RWPE2 (cell line): Measurements from ENCODE around the gene MOB3A.

Experiments
- ATAC-seq: fragments of 200-7000 bp; cut with Tn5 transposase; 3 replicates; pipeline ENCODE4 v1.9.1; 2021; ENCODE audit warnings: low read depth
- DNase-seq: peaks from one replicate; pipeline ENCODE4 v3.0.0-alpha.2; 2020; ENCODE audit warnings: low spot score
- H3K27ac ChIP-seq: fragments of 450-650 bp; 2 replicates; pipeline ENCODE4 v1.5.1; 2017; ENCODE audit warnings: mild to moderate bottlenecking; ENCODE audit not compliant: poor library complexity, severe bottlenecking
- H3K27me3 ChIP-seq: fragments of 250-450 bp; sonication (Bioruptor Pico); 2 replicates; pipeline ENCODE4 v1.5.1; 2021; ENCODE audit warnings: mild to moderate bottlenecking, moderate library complexity; ENCODE audit not compliant: insufficient read depth, poor library complexity, severe bottlenecking
- H3K36me3 ChIP-seq: fragments of 250-450 bp; sonication (Bioruptor Pico); 2 replicates; pipeline ENCODE4 v1.5.1; 2020; ENCODE audit warnings: low read depth, mild to moderate bottlenecking, moderate library complexity
- H3K4me1 ChIP-seq: fragments of 250-450 bp; sonication (Bioruptor Pico); 2 replicates; pipeline ENCODE4 v1.5.1; 2021; ENCODE audit warnings: mild to moderate bottlenecking, moderate library complexity; ENCODE audit not compliant: insufficient read depth, poor library complexity, severe bottlenecking
- H3K4me3 ChIP-seq: fragments of 250-450 bp; sonication (Bioruptor Pico); 2 replicates; pipeline ENCODE4 v1.5.1; 2021; ENCODE audit warnings: mild to moderate bottlenecking, moderate library complexity; ENCODE audit not compliant: severe bottlenecking
- H3K9me3 ChIP-seq: fragments of 250-450 bp; sonication (Bioruptor Pico); 2 replicates; pipeline ENCODE4 v1.5.1; 2021; ENCODE audit warnings: mild to moderate bottlenecking, moderate library complexity; ENCODE audit not compliant: severe bottlenecking
- CTCF ChIP-seq: fragments of 450-650 bp; IDR thresholded peaks from one replicate; pipeline ENCODE4 v1.5.1; 2017; ENCODE audit warnings: mild to moderate bottlenecking, moderate library complexity; ENCODE audit not compliant: poor library complexity, severe bottlenecking

Gene MOB3A

GRCh38 chr19:2057484-2058469 is 38.3 kb downstream of the MOB3A start:
- ATAC-seq = no peak
- no peaks in the 10 kb centered on the region for H3K9me3 ChIP-seq
- no peak for TF ChIP-seq CTCF
- no peak for DNase-seq
- no peaks in the 10 kb centered on the region for H3K27me3 ChIP-seq
- no peak overlapping the region for H3K4me3 ChIP-seq
- H3K36me3 ChIP-seq = no peaks in the 10 kb centered on the region
- peaks cover 42% of the 10 kb centered on the region for H3K4me1 ChIP-seq
- peak overlapping the region; percentile 97 for H3K27ac ChIP-seq

- H3K27ac ChIP-seq = peak overlapping the region; percentile 97
- H3K4me1 ChIP-seq = peaks cover 49% of the 10 kb centered on the region
- H3K4me3 ChIP-seq = no peak overlapping the region
Measured at GRCh38 chr19:2056837-2057192, 39.3 kb downstream of the MOB3A start.

GRCh38 chr19:2055931-2056836 is 39.9 kb downstream of the MOB3A start:
- DNase-seq (no peak), ATAC-seq (peak; percentile 30)
- Histone ChIP-seq H3K9me3 (no peaks in the 10 kb centered on the region), H3K27me3 (no peaks in the 10 kb centered on the region), H3K36me3 (no peaks in the 10 kb centered on the region), H3K27ac (peak overlapping the region; percentile 97), H3K4me1 (peaks cover 52% of the 10 kb centered on the region), H3K4me3 (peak overlapping the region; percentile 21)
- TF ChIP-seq CTCF = peak; percentile 22

More at GRCh38 chr19:2056837-2057192, 39.3 kb downstream of the MOB3A start:
- ATAC-seq (no peak), DNase-seq (no peak)
- Histone ChIP-seq H3K9me3 (no peaks in the 10 kb centered on the region), H3K27me3 (no peaks in the 10 kb centered on the region), H3K36me3 (no peaks in the 10 kb centered on the region)
- no peak for TF ChIP-seq CTCF

GRCh38 chr19:2054763-2055162 is 41.4 kb downstream of the MOB3A start:
- ATAC-seq = no peak
- no peaks in the 10 kb centered on the region for H3K27me3 ChIP-seq
- H3K4me3 ChIP-seq = no peak overlapping the region
- H3K36me3 ChIP-seq = peaks cover 8% of the 10 kb centered on the region
- H3K9me3 ChIP-seq = no peaks in the 10 kb centered on the region
- H3K4me1 ChIP-seq = peaks cover 40% of the 10 kb centered on the region
- no peak for DNase-seq
- peak overlapping the region; percentile 97 for H3K27ac ChIP-seq
- no peak for TF ChIP-seq CTCF
